ENCODE results near the gene TRPM4. TPM values are rescaled to one million over a fixed set of nuclear protein-coding genes. Genes with fewer than 3 reads are reported as not detected.

TRPM4 gene
- total and polyA plus RNA-seq, 2 of the 8 experiments (the other 6 are each of a cell fraction or from before 2014, with no cell fraction given), result 11.3 to 13.3 TPM

- TF ChIP-seq MAX (IDR thresholded peaks at IDR 0.05) (no peak), KDM1A (IDR thresholded peaks at IDR 0.05; ENCODE audit: borderline replicate concordance, low read length) (no peak), BCL11A (IDR thresholded peaks at IDR 0.05; ENCODE audit: low read depth in 2 of 2, low read length in 2 of 2) (no peak), RNF2 (IDR thresholded peaks at IDR 0.05; ENCODE audit: borderline replicate concordance, low read depth, low read length, missing control alignments, poor library complexity, severe bottlenecking) (no peak), CREB1 (IDR thresholded peaks at IDR 0.05) (no peak), KDM4A (IDR thresholded peaks at IDR 0.05; ENCODE audit: low read depth, low read length, severe bottlenecking) (no peak), ATF3 (IDR thresholded peaks at IDR 0.05; ENCODE audit: insufficient read depth, low read depth, low read length) (no peak), POU5F1 (IDR thresholded peaks at IDR 0.05; ENCODE audit: low read depth, low read length) (no peak), FOSL1 (IDR thresholded peaks at IDR 0.05; ENCODE audit: insufficient read depth, low read depth, low read length) (no peak)
Observed at GRCh38 chr19:49135686-49136085, 21.9 kb upstream of the TRPM4 start (continued).
